Measurements from ENCODE around the gene EFCAB14.

DNA sequence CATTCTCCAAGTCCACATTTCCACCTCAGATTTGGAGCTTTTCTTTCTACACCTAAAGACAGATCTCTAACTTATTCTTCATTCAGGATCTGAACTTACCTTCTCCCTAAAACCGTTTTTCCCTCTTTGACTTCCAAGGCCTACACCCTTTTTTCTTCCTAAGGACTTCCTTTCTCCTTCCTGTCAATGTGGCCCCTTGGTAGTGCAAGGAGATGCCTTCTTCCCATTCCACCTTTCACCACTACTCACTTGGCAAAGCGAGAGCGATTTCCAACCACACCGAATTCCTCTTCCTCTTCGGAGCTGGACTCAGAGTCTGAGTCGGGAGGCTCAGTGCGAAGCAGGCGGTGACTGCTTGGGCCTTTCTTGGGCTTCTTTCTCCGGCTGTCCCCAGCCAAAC is 1.3 kb downstream of the EFCAB14 start:
- TF ChIP-seq, protein P1, sequence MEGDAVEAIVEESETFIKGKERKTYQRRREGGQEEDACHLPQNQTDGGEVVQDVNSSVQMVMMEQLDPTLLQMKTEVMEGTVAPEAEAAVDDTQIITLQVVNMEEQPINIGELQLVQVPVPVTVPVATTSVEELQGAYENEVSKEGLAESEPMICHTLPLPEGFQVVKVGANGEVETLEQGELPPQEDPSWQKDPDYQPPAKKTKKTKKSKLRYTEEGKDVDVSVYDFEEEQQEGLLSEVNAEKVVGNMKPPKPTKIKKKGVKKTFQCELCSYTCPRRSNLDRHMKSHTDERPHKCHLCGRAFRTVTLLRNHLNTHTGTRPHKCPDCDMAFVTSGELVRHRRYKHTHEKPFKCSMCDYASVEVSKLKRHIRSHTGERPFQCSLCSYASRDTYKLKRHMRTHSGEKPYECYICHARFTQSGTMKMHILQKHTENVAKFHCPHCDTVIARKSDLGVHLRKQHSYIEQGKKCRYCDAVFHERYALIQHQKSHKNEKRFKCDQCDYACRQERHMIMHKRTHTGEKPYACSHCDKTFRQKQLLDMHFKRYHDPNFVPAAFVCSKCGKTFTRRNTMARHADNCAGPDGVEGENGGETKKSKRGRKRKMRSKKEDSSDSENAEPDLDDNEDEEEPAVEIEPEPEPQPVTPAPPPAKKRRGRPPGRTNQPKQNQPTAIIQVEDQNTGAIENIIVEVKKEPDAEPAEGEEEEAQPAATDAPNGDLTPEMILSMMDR (IDR thresholded peaks at IDR 0.05 in 4 of 5, conservative IDR thresholded peaks at IDR 0.05 in 1 of 5), result no peak
- no peak for TF ChIP-seq POLR2A (IDR thresholded peaks at IDR 0.05)

Measured in gastrocnemius medialis (tissue), 4 donors.